ENCODE measurements around the gene DAZAP2.
A peak's percentile ranks its signal among the peaks of the same experiment; 100 is the strongest.
"Not testable (repeated sequence)": the region's sequence is repeated elsewhere in the genome, so short reads cannot be mapped to it uniquely, and the experiment has no call there.

DAZAP2 gene

GRCh38 chr12:51270951-51271518 is 32.4 kb downstream of the DAZAP2 start:
- Mint-ChIP-seq H3K4me3 (peak overlapping the region; percentile 93), H3K36me3 (ENCODE audit: low read depth) (no peaks in the 10 kb centered on the region), H3K4me1 (peaks cover 13% of the 10 kb centered on the region), H3K9me3 (no peaks in the 10 kb centered on the region), H3K27me3 (ENCODE audit: low read depth, poor library complexity) (peaks cover 37% of the 10 kb centered on the region), H3K27ac (no peak overlapping the region)
- DNase-seq, result no peak
- TF ChIP-seq, protein P1, sequence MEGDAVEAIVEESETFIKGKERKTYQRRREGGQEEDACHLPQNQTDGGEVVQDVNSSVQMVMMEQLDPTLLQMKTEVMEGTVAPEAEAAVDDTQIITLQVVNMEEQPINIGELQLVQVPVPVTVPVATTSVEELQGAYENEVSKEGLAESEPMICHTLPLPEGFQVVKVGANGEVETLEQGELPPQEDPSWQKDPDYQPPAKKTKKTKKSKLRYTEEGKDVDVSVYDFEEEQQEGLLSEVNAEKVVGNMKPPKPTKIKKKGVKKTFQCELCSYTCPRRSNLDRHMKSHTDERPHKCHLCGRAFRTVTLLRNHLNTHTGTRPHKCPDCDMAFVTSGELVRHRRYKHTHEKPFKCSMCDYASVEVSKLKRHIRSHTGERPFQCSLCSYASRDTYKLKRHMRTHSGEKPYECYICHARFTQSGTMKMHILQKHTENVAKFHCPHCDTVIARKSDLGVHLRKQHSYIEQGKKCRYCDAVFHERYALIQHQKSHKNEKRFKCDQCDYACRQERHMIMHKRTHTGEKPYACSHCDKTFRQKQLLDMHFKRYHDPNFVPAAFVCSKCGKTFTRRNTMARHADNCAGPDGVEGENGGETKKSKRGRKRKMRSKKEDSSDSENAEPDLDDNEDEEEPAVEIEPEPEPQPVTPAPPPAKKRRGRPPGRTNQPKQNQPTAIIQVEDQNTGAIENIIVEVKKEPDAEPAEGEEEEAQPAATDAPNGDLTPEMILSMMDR (IDR thresholded peaks at IDR 0.05), result no peak

- H3K36me3 Mint-ChIP-seq (ENCODE audit: low read depth); H3K4me3 Mint-ChIP-seq; H3K9me3 Mint-ChIP-seq; H3K27ac Mint-ChIP-seq; DNase-seq: not testable (repeated sequence)
- H3K27me3 Mint-ChIP-seq (ENCODE audit: low read depth, poor library complexity), result peaks cover 33% of the 10 kb centered on the region
- peaks cover 13% of the 10 kb centered on the region for H3K4me1 Mint-ChIP-seq
These were observed 34.2 kb downstream of the DAZAP2 start for GRCh38 chr12:51272810-51273209.

- Mint-ChIP-seq H3K4me3 (no peak overlapping the region), H3K27me3 (ENCODE audit: low read depth, poor library complexity) (peaks cover 25% of the 10 kb centered on the region), H3K27ac (peak overlapping the region; percentile 61), H3K9me3 (no peaks in the 10 kb centered on the region), H3K4me1 (peaks cover 9% of the 10 kb centered on the region), H3K36me3 (ENCODE audit: low read depth) (no peaks in the 10 kb centered on the region)
- no peak for DNase-seq
- TF ChIP-seq, protein P1 (IDR thresholded peaks at IDR 0.05), result no peak
These were observed 36.5 kb downstream of the DAZAP2 start for GRCh38 chr12:51275088-51275487.

- peaks cover 18% of the 10 kb centered on the region for H3K27me3 Mint-ChIP-seq (ENCODE audit: low read depth, poor library complexity)
- H3K4me1 Mint-ChIP-seq, result no peaks in the 10 kb centered on the region
- no peak for DNase-seq
- H3K9me3 Mint-ChIP-seq, result no peaks in the 10 kb centered on the region
- TF ChIP-seq, protein P1 (IDR thresholded peaks at IDR 0.05), result no peak
- H3K27ac Mint-ChIP-seq, result no peak overlapping the region
- H3K36me3 Mint-ChIP-seq (ENCODE audit: low read depth), result no peaks in the 10 kb centered on the region
- no peak overlapping the region for H3K4me3 Mint-ChIP-seq
These were observed 42.7 kb downstream of the DAZAP2 start for GRCh38 chr12:51281202-51281924.

DNA sequence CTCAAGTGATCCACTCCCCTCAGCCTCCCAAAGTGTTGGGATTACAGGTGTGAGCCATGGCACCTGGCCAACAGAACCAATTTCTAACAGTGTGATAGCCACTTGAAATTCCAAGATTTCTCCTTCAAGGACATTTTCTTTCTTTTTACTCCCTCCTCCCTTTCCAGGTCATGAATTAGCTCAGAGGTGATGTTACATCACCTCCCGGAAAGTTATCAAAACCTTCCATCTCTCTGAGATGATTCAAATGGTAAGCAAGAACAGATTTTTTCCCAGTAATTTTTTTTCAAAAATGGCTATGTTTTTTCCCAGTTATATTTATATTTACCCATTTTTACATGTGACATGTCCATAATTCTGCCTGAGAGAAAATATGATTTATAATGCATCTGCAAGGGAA is 47.2 kb downstream of the DAZAP2 start:
- TF ChIP-seq, protein P1 (IDR thresholded peaks at IDR 0.05), result no peak
- Mint-ChIP-seq H3K4me3 (no peak overlapping the region), H3K27ac (no peak overlapping the region), H3K9me3 (no peaks in the 10 kb centered on the region), H3K36me3 (ENCODE audit: low read depth) (no peaks in the 10 kb centered on the region), H3K4me1 (no peaks in the 10 kb centered on the region), H3K27me3 (ENCODE audit: low read depth, poor library complexity) (peaks cover 14% of the 10 kb centered on the region)
- no peak for DNase-seq

DNA sequence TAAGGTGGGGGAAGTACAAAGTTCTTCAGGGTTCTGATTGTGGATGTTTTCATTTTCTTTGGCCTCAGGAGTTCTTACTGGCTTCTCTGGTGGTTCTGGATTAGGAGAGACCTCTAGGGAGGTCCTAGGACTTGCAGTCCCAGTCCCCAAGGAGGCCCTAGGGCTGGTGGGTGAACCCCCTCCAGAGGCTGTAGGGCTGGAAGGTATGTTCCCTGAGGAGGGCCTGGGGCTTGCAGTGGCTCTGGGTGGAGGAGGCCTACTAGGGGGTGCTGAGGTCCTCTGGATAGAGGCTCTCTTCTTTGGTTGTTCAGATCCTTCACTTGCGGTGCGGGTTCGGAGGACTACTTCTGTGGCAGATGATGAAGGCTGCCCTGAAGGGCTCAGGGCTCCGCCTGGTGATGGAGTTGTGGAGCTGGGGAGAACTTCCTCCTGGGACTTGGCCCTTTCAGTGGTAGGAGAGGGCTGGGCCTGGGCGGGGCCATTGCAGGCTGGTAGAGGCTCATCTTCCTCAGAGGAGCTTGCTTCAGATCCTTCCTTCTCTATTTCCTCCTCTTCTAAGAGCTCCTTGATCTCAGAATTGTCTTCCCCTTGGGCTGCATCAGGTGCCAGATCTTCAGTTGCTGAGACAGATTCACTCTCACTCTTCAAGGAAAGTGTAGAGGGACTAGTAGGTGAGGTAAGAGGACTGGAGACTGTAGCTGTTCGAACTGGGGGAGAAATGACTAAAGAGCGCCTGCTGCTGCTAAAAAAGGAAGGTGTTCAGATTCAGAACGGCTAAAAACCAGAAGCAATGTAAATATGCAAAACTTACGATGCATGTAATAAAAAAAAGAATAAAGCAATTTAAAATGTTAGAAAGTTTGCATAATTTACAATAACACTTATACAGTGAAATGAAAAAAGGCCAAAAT is 53.2 kb downstream of the DAZAP2 start:
- H3K27me3 Mint-ChIP-seq (ENCODE audit: low read depth, poor library complexity); DNase-seq; H3K4me1 Mint-ChIP-seq; H3K27ac Mint-ChIP-seq; H3K4me3 Mint-ChIP-seq; H3K36me3 Mint-ChIP-seq (ENCODE audit: low read depth); H3K9me3 Mint-ChIP-seq: not testable (repeated sequence)

All from nephron progenitor cell (in vitro differentiated cells).